Smooth muscle cell (in vitro differentiated cells): ENCODE results near the gene NFATC3. TPM values are rescaled to one million over a fixed set of nuclear protein-coding genes. Genes with fewer than 3 reads are reported as not detected.

Experiments used
- DNase-seq: peaks from one replicate; lab custom pipeline; 2025; ENCODE audit not compliant: unreplicated experiment; lab: John Stamatoyannopoulos, UW
- H2AFZ ChIP-seq: fragments of 200-600 bp; sonication (generic); 2 replicates; pipeline ENCODE4 v1.6.0; 2016; ENCODE audit warnings: antibody characterized with exemption, low read depth, mild to moderate bottlenecking
- H3F3A ChIP-seq: fragments of 200-600 bp; sonication (generic); 2 replicates; pipeline ENCODE4 v1.6.0; 2017; ENCODE audit warnings: antibody characterized with exemption, low read depth
- H3K27ac ChIP-seq: fragments of 200-600 bp; sonication (generic); 2 replicates; pipeline ENCODE4 v1.5.1; 2016; ENCODE audit warnings: low read depth, mild to moderate bottlenecking
- H3K27me3 ChIP-seq: fragments of 200-600 bp; sonication (generic); 2 replicates; pipeline ENCODE4 v1.6.1; 2016; ENCODE audit warnings: low read depth, mild to moderate bottlenecking
- H3K36me3 ChIP-seq: fragments of 200-600 bp; sonication (generic); 2 replicates; pipeline ENCODE4 v1.5.1; 2016; ENCODE audit warnings: low read depth
- H3K4me1 ChIP-seq: fragments of 200-600 bp; sonication (generic); 2 replicates; pipeline ENCODE4 v1.5.1; 2016; ENCODE audit warnings: low read depth
- H3K4me2 ChIP-seq: fragments of 200-600 bp; sonication (generic); 2 replicates; pipeline ENCODE4 v1.6.0; 2016; ENCODE audit warnings: mild to moderate bottlenecking
- H3K4me3 ChIP-seq: fragments of 200-600 bp; sonication (generic); 2 replicates; pipeline ENCODE4 v1.5.1; 2016; ENCODE audit warnings: mild to moderate bottlenecking
- H3K79me2 ChIP-seq: fragments of 200-600 bp; sonication (generic); 2 replicates; pipeline ENCODE4 v1.6.0; 2016; ENCODE audit warnings: low read depth, mild to moderate bottlenecking
- H3K9ac ChIP-seq: fragments of 200-600 bp; sonication (generic); 2 replicates; pipeline ENCODE4 v1.6.0; 2016; ENCODE audit warnings: low read depth
- H3K9me3 ChIP-seq: fragments of 200-600 bp; sonication (generic); replicated peaks from 2 replicates; pipeline ENCODE4 v1.5.1; 2016; ENCODE audit warnings: low read depth
- H4K20me1 ChIP-seq: fragments of 200-600 bp; sonication (generic); 2 replicates; pipeline ENCODE4 v1.6.0; 2016; ENCODE audit warnings: low read depth
- WGBS: methylation state at CpG from one replicate; pipeline ENCODE4 v1.1.7; 2016; ENCODE audit warnings: low lambda C conversion rate; 5-methylcytosine and 5-hydroxymethylcytosine counted together
- polyA plus RNA-seq: library from polyadenylated mRNA; unstranded; fragments of >200 nt; fragmentation: Nextera tagmentation; extraction: Ambion mirVana; gene quantifications from 2 replicates; pipeline ENCODE4 v1.2.1, GENCODE V29; 2016
- total RNA-seq: library from RNA; depleted of rRNA; stranded (reverse); fragments of >200 nt; gene quantifications from 2 replicates; pipeline ENCODE4 v1.2.3, GENCODE V29; 2014
- TF ChIP-seq, protein P1 (sequence below): fragments of 200-600 bp; sonication (generic); IDR thresholded peaks from 2 replicates; pipeline ENCODE4 v1.5.1; 2017; ENCODE audit warnings: borderline replicate concordance, mild to moderate bottlenecking, antibody characterized with exemption; ENCODE audit not compliant: insufficient read depth, poor library complexity, severe bottlenecking

The NFATC3 gene
- total and polyA plus RNA-seq, 2 experiments from 2014 or later: 14.7 to 30.2 TPM

DNA sequence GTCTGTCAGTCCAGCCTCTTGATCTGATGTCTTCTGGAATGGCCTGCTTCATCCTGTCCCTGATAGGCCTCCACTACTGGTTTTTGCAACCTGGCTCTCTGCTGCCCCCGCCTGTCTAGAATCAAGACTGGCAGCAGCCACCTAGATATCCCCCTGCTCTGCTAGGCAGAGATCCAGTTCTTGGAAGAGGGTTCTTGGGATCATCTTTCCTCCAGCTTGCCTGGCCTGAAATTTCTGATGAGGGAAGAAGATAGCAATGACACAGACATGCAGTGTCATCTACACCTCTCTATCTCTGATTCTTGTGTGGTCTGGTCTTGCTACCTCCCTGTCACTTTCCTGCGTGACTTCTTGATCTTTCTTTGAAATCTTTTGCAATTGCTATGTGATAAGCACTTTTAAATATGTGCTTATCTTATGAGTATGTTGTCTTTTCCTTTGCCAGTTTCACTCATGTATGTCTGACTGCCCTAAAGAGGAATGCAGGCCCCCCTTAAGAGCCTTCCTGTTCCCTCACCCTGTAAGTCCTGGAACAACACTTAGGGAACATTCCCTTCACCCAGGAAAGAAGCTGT, 20.3 kb upstream of the NFATC3 start:
- Histone ChIP-seq H3K4me1 (no peaks in the 10 kb centered on the region), H3K79me2 (no peaks in the 10 kb centered on the region), H3K4me3 (no peak overlapping the region), H2AFZ (no peak overlapping the region), H4K20me1 (no peaks in the 10 kb centered on the region), H3K27me3 (no peaks in the 10 kb centered on the region), H3K9ac (no peak overlapping the region), H3F3A (no peaks in the 10 kb centered on the region), H3K9me3 (no peaks in the 10 kb centered on the region), H3K36me3 (peaks cover 2% of the 10 kb centered on the region), H3K4me2 (no peak overlapping the region), H3K27ac (no peak overlapping the region)
- 34% methylated on average over 2 of the region's 2 CpGs for WGBS
- DNase-seq: no peak
- TF ChIP-seq, protein P1, sequence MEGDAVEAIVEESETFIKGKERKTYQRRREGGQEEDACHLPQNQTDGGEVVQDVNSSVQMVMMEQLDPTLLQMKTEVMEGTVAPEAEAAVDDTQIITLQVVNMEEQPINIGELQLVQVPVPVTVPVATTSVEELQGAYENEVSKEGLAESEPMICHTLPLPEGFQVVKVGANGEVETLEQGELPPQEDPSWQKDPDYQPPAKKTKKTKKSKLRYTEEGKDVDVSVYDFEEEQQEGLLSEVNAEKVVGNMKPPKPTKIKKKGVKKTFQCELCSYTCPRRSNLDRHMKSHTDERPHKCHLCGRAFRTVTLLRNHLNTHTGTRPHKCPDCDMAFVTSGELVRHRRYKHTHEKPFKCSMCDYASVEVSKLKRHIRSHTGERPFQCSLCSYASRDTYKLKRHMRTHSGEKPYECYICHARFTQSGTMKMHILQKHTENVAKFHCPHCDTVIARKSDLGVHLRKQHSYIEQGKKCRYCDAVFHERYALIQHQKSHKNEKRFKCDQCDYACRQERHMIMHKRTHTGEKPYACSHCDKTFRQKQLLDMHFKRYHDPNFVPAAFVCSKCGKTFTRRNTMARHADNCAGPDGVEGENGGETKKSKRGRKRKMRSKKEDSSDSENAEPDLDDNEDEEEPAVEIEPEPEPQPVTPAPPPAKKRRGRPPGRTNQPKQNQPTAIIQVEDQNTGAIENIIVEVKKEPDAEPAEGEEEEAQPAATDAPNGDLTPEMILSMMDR: peak; percentile 60

DNA sequence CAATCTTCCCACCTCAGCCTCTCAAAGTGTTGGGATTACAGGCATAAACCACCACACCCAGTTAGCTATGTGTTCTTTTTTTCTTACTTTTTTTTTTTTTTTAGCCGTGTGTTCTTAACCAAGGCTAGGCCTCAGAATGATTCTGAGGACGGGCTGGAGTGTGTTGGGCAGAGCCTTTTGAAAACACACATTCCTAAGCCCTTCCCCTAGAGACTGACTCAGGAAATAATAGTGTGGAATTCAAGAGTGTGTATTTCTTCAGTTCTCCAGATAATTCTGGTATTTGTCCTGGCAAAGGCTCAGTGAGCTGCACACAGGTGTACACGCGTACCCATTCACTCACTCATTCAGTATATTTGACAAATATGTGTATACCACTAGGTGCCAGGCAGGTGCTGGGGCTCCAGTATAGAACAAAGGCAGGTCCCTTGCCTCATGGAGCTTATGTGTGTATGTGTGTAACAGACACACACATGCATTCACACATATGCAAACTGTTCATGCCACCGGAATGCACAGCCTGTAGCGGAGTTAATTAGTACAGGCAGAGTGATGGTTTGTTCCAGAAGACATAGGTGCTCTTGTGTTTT, 19.4 kb upstream of the NFATC3 start:
- DNase-seq: no peak
- 71% methylated on average over 6 of the region's 6 CpGs for WGBS

DNA sequence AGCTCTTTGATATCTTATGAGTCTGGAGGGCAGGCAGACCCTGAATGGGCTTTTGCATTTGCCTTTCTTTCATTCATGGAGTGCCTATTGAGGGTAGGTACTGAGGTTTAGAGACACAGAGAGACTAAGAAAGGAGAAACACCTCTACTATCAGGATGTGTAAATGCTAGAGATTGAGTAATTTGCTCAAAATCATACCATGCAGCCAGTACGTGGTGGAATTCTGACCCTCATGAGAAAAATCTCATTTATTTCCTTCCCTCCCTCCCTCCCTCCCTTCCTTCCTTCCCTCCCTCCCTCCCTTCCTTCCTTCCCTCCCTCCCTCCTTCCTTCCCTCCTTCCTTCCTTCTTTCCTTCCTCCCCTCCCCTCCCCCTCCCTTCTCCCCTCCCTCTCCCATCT, 18.4 kb upstream of the NFATC3 start:
- no peaks in the 10 kb centered on the region for H3K36me3 ChIP-seq
- H3K27me3 ChIP-seq: no peaks in the 10 kb centered on the region
- H2AFZ ChIP-seq: no peak overlapping the region
- TF ChIP-seq, protein P1: no peak
- H3K79me2 ChIP-seq: no peaks in the 10 kb centered on the region
- H3K9me3 ChIP-seq: no peaks in the 10 kb centered on the region
- no peak overlapping the region for H3K4me3 ChIP-seq
- no peak overlapping the region for H3K4me2 ChIP-seq
- H3F3A ChIP-seq: no peaks in the 10 kb centered on the region
- no peak for DNase-seq
- H3K9ac ChIP-seq: no peak overlapping the region
- no peak overlapping the region for H3K27ac ChIP-seq
- 86% methylated on average over 1 of the region's 1 CpG for WGBS
- H3K4me1 ChIP-seq: no peaks in the 10 kb centered on the region
- no peaks in the 10 kb centered on the region for H4K20me1 ChIP-seq

More for the DNA sequence above, 19.4 kb upstream of the NFATC3 start:
- Histone ChIP-seq H2AFZ (no peak overlapping the region), H3K9ac (no peak overlapping the region), H3K36me3 (no peaks in the 10 kb centered on the region), H3K4me2 (no peak overlapping the region), H3K79me2 (no peaks in the 10 kb centered on the region), H3K9me3 (no peaks in the 10 kb centered on the region), H3K27me3 (no peaks in the 10 kb centered on the region), H4K20me1 (no peaks in the 10 kb centered on the region), H3K27ac (no peak overlapping the region), H3K4me1 (no peaks in the 10 kb centered on the region), H3K4me3 (no peak overlapping the region), H3F3A (no peaks in the 10 kb centered on the region)
- TF ChIP-seq, protein P1: no peak

DNA sequence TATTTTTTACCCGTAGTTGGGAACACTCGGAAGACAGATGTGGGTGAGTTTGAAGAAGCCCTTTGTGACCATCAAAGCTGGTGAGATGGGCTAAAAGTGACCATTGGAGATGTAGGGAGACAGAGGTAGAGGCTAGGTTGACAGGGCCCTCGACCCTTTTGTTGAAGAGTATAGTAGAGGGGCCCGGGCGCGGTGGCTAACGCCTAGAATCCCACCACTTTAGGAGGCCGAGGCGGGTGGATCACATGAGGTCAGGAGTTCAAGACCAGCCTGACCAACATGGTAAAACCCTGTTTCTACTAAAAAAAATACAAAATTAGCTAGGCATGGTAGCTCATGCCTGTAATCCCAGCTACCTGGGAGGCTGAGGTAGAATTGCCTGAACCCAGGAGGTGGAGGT, 16.2 kb upstream of the NFATC3 start:
- TF ChIP-seq, protein P1: no peak
- 98% methylated on average over 9 of the region's 9 CpGs for WGBS
- no peak overlapping the region for H3K27ac ChIP-seq

More for the DNA sequence above, 16.2 kb upstream of the NFATC3 start:
- Histone ChIP-seq H3K4me2 (no peak overlapping the region), H3K36me3 (no peaks in the 10 kb centered on the region), H3K4me3 (no peak overlapping the region), H3K79me2 (no peaks in the 10 kb centered on the region), H3K27me3 (no peaks in the 10 kb centered on the region), H3F3A (no peaks in the 10 kb centered on the region), H2AFZ (no peak overlapping the region), H4K20me1 (no peaks in the 10 kb centered on the region), H3K9ac (no peak overlapping the region), H3K4me1 (no peaks in the 10 kb centered on the region), H3K9me3 (no peaks in the 10 kb centered on the region)
- no peak for DNase-seq
